DND-41 (cell line): ENCODE results near the gene CIB2.

Experiments
- ATAC-seq: fragments of 200-7000 bp; cut with Tn5 transposase; 3 replicates; pipeline ENCODE4 v1.9.1; 2021; ENCODE audit warnings: low read depth; ENCODE audit not compliant: insufficient read depth
- DNase-seq: peaks from one replicate; pipeline ENCODE4 v3.0.0-alpha.2; 2020
- H2AFZ ChIP-seq: 2 replicates; pipeline ENCODE4 v1.6.0; 2012; ENCODE audit warnings: low read depth, low read length
- H3K27ac ChIP-seq: 2 replicates; pipeline ENCODE4 v1.5.1; 2012; ENCODE audit warnings: low read length, inconsistent platforms
- H3K27me3 ChIP-seq: fragments of 200-600 bp; sonication (generic); 2 replicates; pipeline ENCODE4 v1.6.0; 2012; ENCODE audit warnings: low read length, mild to moderate bottlenecking, inconsistent platforms; ENCODE audit not compliant: insufficient read depth, poor library complexity
- H3K36me3 ChIP-seq: 2 replicates; pipeline ENCODE4 v1.5.1; 2012; ENCODE audit warnings: low read length, inconsistent platforms; ENCODE audit not compliant: insufficient read depth
- H3K4me1 ChIP-seq: 2 replicates; pipeline ENCODE4 v1.5.1; 2012; ENCODE audit warnings: mild to moderate bottlenecking, low read length; ENCODE audit not compliant: insufficient read depth
- H3K4me2 ChIP-seq: 2 replicates; pipeline ENCODE4 v1.6.0; 2012; ENCODE audit warnings: mild to moderate bottlenecking, moderate library complexity, low read length, inconsistent platforms; ENCODE audit not compliant: insufficient read depth
- H3K4me3 ChIP-seq, 2 experiments: fragments of 200-600 bp in 1 of 2; shearing (Covaris generic) in 1 of 2; 2 replicates each; pipeline ENCODE4 v1.5.1; 2012 to 2016; ENCODE audit warnings: inconsistent platforms in 2 of 2, low read length in 2 of 2, mild to moderate bottlenecking in 2 of 2, low read depth in 1 of 2, moderate library complexity in 1 of 2
- H3K79me2 ChIP-seq: 2 replicates; pipeline ENCODE4 v1.6.0; 2012; ENCODE audit warnings: low read length, inconsistent platforms; ENCODE audit not compliant: insufficient read depth
- H3K9ac ChIP-seq: 2 replicates; pipeline ENCODE4 v1.6.0; 2012; ENCODE audit warnings: low read depth, mild to moderate bottlenecking, inconsistent platforms, low read length, moderate library complexity
- H3K9me3 ChIP-seq: 2 replicates; pipeline ENCODE4 v1.5.1; 2012; ENCODE audit warnings: low read length, moderate library complexity, mild to moderate bottlenecking, inconsistent platforms; ENCODE audit not compliant: insufficient read depth, severe bottlenecking
- H4K20me1 ChIP-seq: 2 replicates; pipeline ENCODE4 v1.6.0; 2012; ENCODE audit warnings: low read length; ENCODE audit not compliant: insufficient read depth
- CTCF ChIP-seq: IDR thresholded peaks from 2 replicates; pipeline ENCODE4 v1.5.1; 2012; ENCODE audit warnings: borderline replicate concordance, low read length, moderate library complexity, mild to moderate bottlenecking; ENCODE audit not compliant: poor library complexity, severe bottlenecking; ENCODE audit errors: extremely low read depth
- EZH2 ChIP-seq: IDR thresholded peaks from 3 replicates; pipeline ENCODE4 v1.6.1; 2012; ENCODE audit warnings: borderline replicate concordance, low read depth, mild to moderate bottlenecking, moderate library complexity, low read length, inconsistent platforms; ENCODE audit not compliant: severe bottlenecking

Gene CIB2

DNA sequence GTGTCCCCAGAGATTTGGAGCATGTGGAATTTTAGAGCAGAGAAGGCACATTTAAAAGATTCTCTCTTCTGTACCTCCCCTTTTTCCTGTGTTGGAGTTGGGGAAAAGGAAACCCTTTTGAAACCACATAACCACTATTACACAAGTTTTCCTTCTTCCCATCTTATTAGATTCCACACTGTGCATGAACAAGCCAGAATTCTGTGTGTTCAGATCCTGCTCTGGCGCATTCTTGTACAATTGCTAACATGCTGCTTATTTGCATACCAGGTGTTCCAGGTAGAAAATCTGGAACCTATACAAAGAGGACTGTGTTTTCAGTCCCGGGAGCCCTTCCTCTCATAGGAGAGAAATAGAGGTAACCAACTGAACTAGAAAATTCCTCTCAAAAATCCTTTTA is 2.6 kb upstream of the CIB2 start:
- no peak for ATAC-seq
- Histone ChIP-seq H3K9ac (no peak overlapping the region), H3K36me3 (no peaks in the 10 kb centered on the region), H3K79me2 (no peaks in the 10 kb centered on the region), H4K20me1 (no peaks in the 10 kb centered on the region), H3K27ac (no peak overlapping the region), H3K9me3 (no peaks in the 10 kb centered on the region), H3K4me3 (no peak overlapping the region), H2AFZ (no peak overlapping the region), H3K4me2 (no peak overlapping the region), H3K27me3 (no peaks in the 10 kb centered on the region), H3K4me1 (peaks cover 15% of the 10 kb centered on the region)
- TF ChIP-seq CTCF (no peak), EZH2 (no peak)
- no peak for DNase-seq

DNA sequence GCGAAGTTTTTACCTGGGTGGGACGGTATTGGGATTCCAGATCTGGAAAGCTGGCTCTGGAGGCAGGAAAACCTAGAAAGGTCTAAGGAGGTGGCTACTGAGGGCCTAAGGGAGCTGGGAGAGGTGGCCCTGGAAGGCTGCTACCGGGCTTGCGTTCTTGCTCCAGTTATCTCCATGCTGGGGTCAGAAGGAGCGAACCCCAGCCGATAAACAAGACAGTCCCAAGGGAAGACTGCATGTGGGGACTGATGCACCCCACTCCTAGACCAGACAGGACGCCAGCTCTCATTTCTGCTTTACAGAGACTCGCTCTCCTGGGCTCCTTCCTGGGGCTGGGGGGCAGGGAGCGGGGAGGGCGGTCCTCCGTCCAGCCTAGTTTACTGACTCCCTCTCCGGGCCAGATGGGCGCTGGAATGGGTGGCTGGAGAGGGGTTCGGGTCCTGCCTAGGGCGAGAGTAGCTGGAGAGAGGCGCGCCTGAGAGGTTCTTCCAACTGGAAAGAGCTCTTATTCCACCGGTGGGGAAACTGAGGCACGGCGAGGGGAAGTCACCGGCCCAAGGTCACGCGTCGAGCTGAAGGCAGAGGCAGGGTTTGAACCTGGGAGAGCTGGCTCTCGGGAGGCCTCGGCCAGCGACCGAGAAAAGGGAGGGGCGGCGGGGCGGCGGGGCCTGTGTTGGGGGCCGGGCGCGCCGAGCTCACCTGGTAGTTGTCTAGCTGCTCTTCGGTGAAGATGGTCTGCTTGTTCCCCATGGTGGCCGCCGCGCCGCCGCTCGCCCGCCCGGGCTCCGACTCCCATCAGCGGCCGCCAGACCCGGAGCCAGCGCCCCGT is 565 bp downstream of the CIB2 start:
- Histone ChIP-seq H3K27me3 (no peaks in the 10 kb centered on the region), H3K4me3 (peak overlapping the region in 1 of 2 experiments; percentile 96; a peak in 1 of 4 replicates), H3K79me2 (no peaks in the 10 kb centered on the region), H3K4me2 (peak overlapping the region; percentile 100), H4K20me1 (no peaks in the 10 kb centered on the region), H2AFZ (no peak overlapping the region; the same call in 1 of the 2 replicates), H3K9ac (no peak overlapping the region), H3K4me1 (peaks cover 15% of the 10 kb centered on the region), H3K36me3 (no peaks in the 10 kb centered on the region), H3K9me3 (no peaks in the 10 kb centered on the region), H3K27ac (no peak overlapping the region)
- no peak for ATAC-seq
- DNase-seq = no peak
- TF ChIP-seq EZH2 (no peak), CTCF (no peak)

GRCh38 chr15:78129751-78130287 is 1.4 kb downstream of the CIB2 start:
- H3K9me3 ChIP-seq = no peaks in the 10 kb centered on the region
- ATAC-seq (no peak), DNase-seq (no peak)
- no peaks in the 10 kb centered on the region for H3K79me2 ChIP-seq
- no peak overlapping the region for H3K9ac ChIP-seq
- H4K20me1 ChIP-seq = no peaks in the 10 kb centered on the region
- H3K4me1 ChIP-seq = peaks cover 15% of the 10 kb centered on the region
- no peaks in the 10 kb centered on the region for H3K27me3 ChIP-seq
- no peak overlapping the region for H3K4me3 ChIP-seq
- no peak overlapping the region for H3K4me2 ChIP-seq
- H2AFZ ChIP-seq = no peak overlapping the region; the same call in 1 of the 2 replicates
- H3K36me3 ChIP-seq = no peaks in the 10 kb centered on the region
- H3K27ac ChIP-seq = no peak overlapping the region
- TF ChIP-seq EZH2 = no peak
- TF ChIP-seq CTCF = no peak
